HCT116 (cell line): ENCODE measurements around the gene ZNF600. TPM values are rescaled to one million over a fixed set of nuclear protein-coding genes. Genes with fewer than 3 reads are reported as not detected.

Source experiments
- ATAC-seq: fragments of 200-7000 bp; cut with Tn5 transposase; 2 replicates; pipeline ENCODE4 v1.9.1; 2020; ENCODE audit warnings: mild to moderate bottlenecking, moderate library complexity
- BruUV-seq: library from RNA; stranded (reverse); fragments of 400-500 nt; replicated peaks from 2 replicates; lab custom pipeline; 2021; lab: Mats Ljungman, UMichigan
- CTCF ChIA-PET: fragments of 300-600 bp; sonication (Branson Sonifier 250); formaldehyde crosslinking; loops from one replicate; lab custom pipeline; 2021; ENCODE audit warnings: antibody characterized with exemption; lab: Charles Lee
- POLR2A ChIA-PET: fragments of 300-600, 350-600 bp; sonication (Branson Sonifier 250); formaldehyde crosslinking; loops from one replicate; lab custom pipeline; 2021; ENCODE audit warnings: antibody characterized with exemption; lab: Charles Lee
- RAD21 ChIA-PET, 2 experiments: fragments of 300-600 bp; sonication (Branson Sonifier 250); formaldehyde crosslinking; loops; one replicate each; lab custom pipeline; 2023; ENCODE audit warnings: low total read pairs in 2 of 2; ENCODE audit not compliant: uncharacterized antibody in 2 of 2, unreplicated experiment in 2 of 2, low non-redundant PET in 1 of 2; lab: Charles Lee
- DNase-seq: peaks from one replicate; pipeline ENCODE4 v3.0.0-alpha.2; 2010; ENCODE audit warnings: low read depth, low spot score
- H2AFZ ChIP-seq: fragments of 200-600 bp; shearing (Covaris generic), sonication (generic); 2 replicates; pipeline ENCODE4 v1.6.1; 2017; ENCODE audit warnings: low read depth, mixed run types, mixed read lengths, antibody characterized with exemption, low read length; ENCODE audit not compliant: poor library complexity, severe bottlenecking
- H3K27ac ChIP-seq: 2 replicates; pipeline ENCODE4 v1.5.1; 2012; ENCODE audit warnings: low read depth, low read length
- H3K27me3 ChIP-seq: fragments of 200-600 bp; sonication (generic); 2 replicates; pipeline ENCODE4 v1.6.1; 2016; ENCODE audit warnings: mixed run types, low read length, mixed read lengths; ENCODE audit not compliant: insufficient read depth
- H3K36me3 ChIP-seq, 2 experiments: fragments of 200-500 bp in 1 of 2; fragments of 200-600 bp in 1 of 2; sonication (Bioruptor generic) in 1 of 2; sonication (generic) in 1 of 2; 2 replicates each; pipeline versions ENCODE4 v1.5.1 to v1.6.1; 2014 to 2016; ENCODE audit warnings: low read length in 2 of 2, inconsistent platforms in 1 of 2, mixed read lengths in 1 of 2, mixed run types in 1 of 2; ENCODE audit not compliant: insufficient read depth in 2 of 2, control insufficient read depth in 1 of 2
- H3K4me1 ChIP-seq, 2 experiments: fragments of 200-600 bp in 1 of 2; sonication (generic) in 1 of 2; 2 replicates each; pipeline versions ENCODE4 v1.5.1 to v1.6.1; 2012 to 2017; ENCODE audit warnings: low read length in 2 of 2, inconsistent platforms in 1 of 2, mild to moderate bottlenecking in 1 of 2, mixed read lengths in 1 of 2, mixed run types in 1 of 2, moderate library complexity in 1 of 2; ENCODE audit not compliant: insufficient read depth in 2 of 2, control insufficient read depth in 1 of 2
- H3K4me2 ChIP-seq: fragments of 200-600 bp; sonication (generic); 2 replicates; pipeline ENCODE4 v1.6.1; 2017; ENCODE audit warnings: mixed run types, low read length, mixed read lengths
- H3K4me3 ChIP-seq, 2 experiments: fragments of 200-600 bp in 1 of 2; sonication (generic) in 1 of 2; replicated peaks in 1 of 2; 2 replicates each; pipeline ENCODE4 v1.5.1; 2011 to 2016; ENCODE audit warnings: low read length in 2 of 2, control low read depth in 1 of 2, low read depth in 1 of 2, mild to moderate bottlenecking in 1 of 2, mixed read lengths in 1 of 2, mixed run types in 1 of 2
- H3K79me2 ChIP-seq: fragments of 200-600 bp; sonication (generic); 2 replicates; pipeline ENCODE4 v1.6.1; 2017; ENCODE audit warnings: mild to moderate bottlenecking, mixed run types, low read length, moderate library complexity, mixed read lengths; ENCODE audit not compliant: insufficient read depth
- H3K9ac ChIP-seq: fragments of 200-600 bp; sonication (generic); 2 replicates; pipeline ENCODE4 v1.6.1; 2016; ENCODE audit warnings: low read length, mixed read lengths
- H3K9me2 ChIP-seq: fragments of 200-600 bp; sonication (generic), shearing (Covaris generic); 2 replicates; pipeline ENCODE4 v1.6.1; 2017; ENCODE audit warnings: mixed run types, mild to moderate bottlenecking, moderate library complexity; ENCODE audit not compliant: insufficient read depth
- H3K9me3 ChIP-seq, 2 experiments: fragments of 200-500 bp in 1 of 2; fragments of 200-600 bp in 1 of 2; sonication (Bioruptor generic) in 1 of 2; sonication (generic) in 1 of 2; 2 replicates each; pipeline ENCODE4 v1.6.1; 2014 to 2017; ENCODE audit warnings: low read length in 2 of 2, mixed read lengths in 2 of 2, inconsistent platforms in 1 of 2, low read depth in 1 of 2, mild to moderate bottlenecking in 1 of 2, mixed run types in 1 of 2, moderate library complexity in 1 of 2; ENCODE audit not compliant: control insufficient read depth in 1 of 2, insufficient read depth in 1 of 2
- H4K20me1 ChIP-seq: fragments of 200-600 bp; sonication (generic), shearing (Covaris generic); 2 replicates; pipeline ENCODE4 v1.6.1; 2017; ENCODE audit warnings: mixed run types, mild to moderate bottlenecking, moderate library complexity; ENCODE audit not compliant: insufficient read depth
- CTCF ChIP-seq, 3 experiments: fragments of 200-600 bp in 1 of 3; sonication (generic) in 1 of 3; IDR thresholded peaks in 2 of 3; conservative IDR thresholded peaks in 1 of 3; 2 replicates each; pipeline ENCODE4 v1.5.1; 2012 to 2017; ENCODE audit warnings: low read depth in 2 of 3, low read length in 2 of 3, antibody characterized with exemption in 1 of 3, borderline replicate concordance in 1 of 3, control low read depth in 1 of 3, mild to moderate bottlenecking in 1 of 3, mixed read lengths in 1 of 3, mixed run types in 1 of 3, moderate library complexity in 1 of 3; ENCODE audit not compliant: insufficient read depth in 1 of 3
- ELF1 ChIP-seq: IDR thresholded peaks from 2 replicates; pipeline ENCODE4 v1.6.1; 2012; ENCODE audit warnings: low read depth, borderline replicate concordance
- EZH2 ChIP-seq: fragments of 200-600 bp; sonication (generic); IDR thresholded peaks from 2 replicates; pipeline ENCODE4 v1.6.1; 2017; ENCODE audit warnings: antibody characterized with exemption, mixed run types
- EZH2phosphoT487 ChIP-seq: fragments of 200-600 bp; IDR thresholded peaks from 2 replicates; pipeline ENCODE4 v1.6.1; 2018; ENCODE audit warnings: antibody characterized with exemption, borderline replicate concordance
- POLR2AphosphoS5 ChIP-seq: IDR thresholded peaks from 2 replicates; pipeline ENCODE4 v1.6.1; 2011; ENCODE audit warnings: mild to moderate bottlenecking, low read depth, low read length, moderate library complexity
- RAD21 ChIP-seq: IDR thresholded peaks from 2 replicates; pipeline ENCODE4 v1.6.1; 2012; ENCODE audit warnings: low read depth, mild to moderate bottlenecking
- REST ChIP-seq: IDR thresholded peaks from 2 replicates; pipeline ENCODE4 v1.6.1; 2012; ENCODE audit warnings: low read depth
- SP1 ChIP-seq: IDR thresholded peaks from 2 replicates; pipeline ENCODE4 v1.6.1; 2012; ENCODE audit warnings: low read depth
- YY1 ChIP-seq: IDR thresholded peaks from 2 replicates; pipeline ENCODE4 v1.6.1; 2011; ENCODE audit warnings: low read length, low read depth, moderate library complexity, mild to moderate bottlenecking; ENCODE audit not compliant: insufficient replicate concordance; ENCODE audit errors: extremely low read depth
- ZBTB33 ChIP-seq: IDR thresholded peaks from 2 replicates; pipeline ENCODE4 v1.6.1; 2011; ENCODE audit warnings: mild to moderate bottlenecking, low read length, moderate library complexity; ENCODE audit not compliant: insufficient replicate concordance; ENCODE audit errors: extremely low read depth
- ZFX ChIP-seq: fragments of 450-650 bp; IDR thresholded peaks from 2 replicates; pipeline ENCODE4 v1.6.1; 2017
- ZNF274 ChIP-seq: fragments of 200-500 bp; sonication (Bioruptor generic); IDR thresholded peaks from 2 replicates; pipeline ENCODE4 v1.6.1; 2014; ENCODE audit warnings: mild to moderate bottlenecking, low read depth, low read length, inconsistent platforms
- intact Hi-C: fragments of 100-400 bp; cut with micrococcal nuclease; formaldehyde crosslinking; loops from 2 replicates; pipeline ENCODE4 v1.10.0; 2022
- total RNA-seq: library from RNA; stranded (reverse); gene quantifications from one replicate; pipeline ENCODE4 v1.2.1, GENCODE V29; 2021; ENCODE audit not compliant: unreplicated experiment

Gene ZNF600
- total RNA-seq, 1 experiment from 2014 or later, result 12.7 TPM

- H3K9ac ChIP-seq, result no peak overlapping the region
- no peaks in the 10 kb centered on the region; a peak in 2 of 4 replicates for H3K9me3 ChIP-seq
- ChIA-PET POLR2A (no interaction called here), CTCF (no interaction called here), RAD21 (no interaction called here)
- no peaks in the 10 kb centered on the region for H4K20me1 ChIP-seq
- no TSS peak for BruUV-seq
- H3K27ac ChIP-seq, result no peak overlapping the region
- no peak overlapping the region for H2AFZ ChIP-seq
- ATAC-seq (no peak), DNase-seq (no peak)
- no peaks in the 10 kb centered on the region for H3K9me2 ChIP-seq
- H3K4me2 ChIP-seq, result no peak overlapping the region
- H3K4me1 ChIP-seq, result peaks cover 0 to 2% of the 10 kb centered on the region in 2 experiments; a peak in 2 of 4 replicates
- no peak overlapping the region for H3K4me3 ChIP-seq
- no peak for TF ChIP-seq EZH2phosphoT487
- TF ChIP-seq SP1, result no peak
- TF ChIP-seq, all 23 proteins: peak for 0
- H3K36me3 ChIP-seq, result no peaks in the 10 kb centered on the region
- intact Hi-C loops, result no loop called here
- H3K27me3 ChIP-seq, result no peaks in the 10 kb centered on the region
- H3K79me2 ChIP-seq, result peaks cover 6% of the 10 kb centered on the region; the same call in 1 of the 2 replicates
These were observed 39.2 kb upstream of the ZNF600 start for GRCh38 chr19:52825765-52826164.

- no peak for DNase-seq
- Histone ChIP-seq H3K4me1 (peaks cover 0 to 4% of the 10 kb centered on the region in 2 experiments; a peak in 2 of 4 replicates), H3K4me3 (no peak overlapping the region), H3K9ac (no peak overlapping the region), H3K36me3 (no peaks in the 10 kb centered on the region), H3K27ac (no peak overlapping the region), H3K9me2 (no peaks in the 10 kb centered on the region), H3K79me2 (peaks cover 7% of the 10 kb centered on the region; the same call in 1 of the 2 replicates), H3K9me3 (no peaks in the 10 kb centered on the region; a peak in 2 of 4 replicates), H3K4me2 (no peak overlapping the region), H2AFZ (no peak overlapping the region), H4K20me1 (no peaks in the 10 kb centered on the region), H3K27me3 (no peaks in the 10 kb centered on the region)
- no peak for ATAC-seq
- ChIA-PET POLR2A (no interaction called here), CTCF (no interaction called here), RAD21 (no interaction called here)
- intact Hi-C loops, result no loop called here
- no TSS peak for BruUV-seq
- TF ChIP-seq ELF1 (no peak), CTCF (IDR thresholded peaks at IDR 0.05 in 2 of 3, conservative IDR thresholded peaks at IDR 0.05 in 1 of 3; ENCODE audit: borderline replicate concordance in 1 of 3, insufficient read depth in 1 of 3, low read depth in 2 of 3, low read length in 2 of 3) (no peak), YY1 (no peak), ZBTB33 (no peak), ZNF274 (no peak), EZH2 (no peak), POLR2AphosphoS5 (no peak), REST (no peak), ZFX (no peak), RAD21 (no peak)
These were observed 37.1 kb upstream of the ZNF600 start for GRCh38 chr19:52823676-52824075.
